GM21515 (cell line): ENCODE measurements around the gene LIPG.
"Not testable (repeated sequence)": the region's sequence is repeated elsewhere in the genome, so short reads cannot be mapped to it uniquely, and the experiment has no call there.

Experiments used
- ATAC-seq: cut with Tn5 transposase; IDR thresholded peaks from one replicate; pipeline ENCODE4 v1.9.1; 2021; ENCODE audit not compliant: unreplicated experiment

Gene LIPG

DNA sequence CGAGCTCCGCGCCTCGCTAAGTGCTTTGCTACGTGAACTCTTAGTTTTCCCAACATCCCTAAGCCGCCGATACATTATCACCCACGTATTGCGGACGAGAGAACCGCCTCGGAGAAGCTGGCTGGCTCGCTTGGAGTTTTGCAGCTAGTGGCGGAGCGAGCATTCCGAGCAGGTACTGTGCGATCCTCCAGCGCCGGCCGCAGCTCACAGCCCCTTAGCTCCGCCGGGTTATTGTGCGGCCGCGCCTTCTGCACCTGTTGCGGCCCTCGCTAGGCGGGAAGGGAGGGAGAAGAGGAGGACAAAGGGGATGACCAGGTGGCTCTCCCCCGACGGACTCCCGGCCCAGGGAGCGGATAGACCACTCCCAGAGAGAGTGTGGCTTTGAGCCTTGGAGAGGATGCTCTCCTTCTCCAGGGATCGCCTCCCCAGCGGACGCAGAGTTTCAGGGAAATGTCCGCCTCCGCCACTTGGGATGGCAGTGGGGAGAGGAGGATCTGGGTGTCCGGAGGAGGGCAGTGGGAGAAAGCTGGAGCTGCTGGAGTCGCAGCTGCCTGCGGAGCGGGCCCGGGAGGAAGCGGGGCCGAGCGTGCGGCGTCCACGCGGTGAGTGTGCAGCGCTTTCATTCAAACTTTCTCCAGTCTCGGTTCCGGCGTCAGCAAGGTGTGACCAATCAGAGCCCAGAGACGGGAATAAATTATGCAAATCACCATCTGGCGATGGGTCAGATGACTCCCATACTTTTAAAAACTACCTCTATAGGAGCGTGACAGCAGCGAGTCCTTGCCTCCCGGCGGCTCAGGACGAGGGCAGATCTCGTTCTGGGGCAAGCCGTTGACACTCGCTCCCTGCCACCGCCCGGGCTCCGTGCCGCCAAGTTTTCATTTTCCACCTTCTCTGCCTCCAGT, at the start of gene LIPG:
LIPG (plus strand) TSS at position 769 of the 905 bp plus-strand sequence. CDS start 252 bp downstream, outside the sequence.
- ATAC-seq, result no peak

DNA sequence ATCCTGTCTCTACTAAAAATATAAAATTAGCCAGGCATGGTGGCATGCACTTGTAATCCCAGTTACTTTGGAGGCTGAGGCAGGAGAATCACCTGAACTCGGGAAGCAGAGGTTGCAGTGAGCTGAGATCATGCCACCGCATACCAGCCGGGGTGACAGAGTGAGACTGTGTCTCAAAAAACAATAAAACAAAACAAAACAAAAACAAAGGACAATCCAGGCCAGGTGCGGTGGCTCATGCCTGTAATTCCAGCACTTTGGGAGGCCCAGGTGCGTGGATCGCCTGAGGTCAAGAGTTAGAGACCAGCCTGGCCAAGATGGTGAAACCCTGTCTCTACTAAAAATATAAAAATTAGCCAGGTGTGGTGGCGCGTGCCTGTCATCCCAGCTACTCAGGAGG, 49.0 kb upstream of the LIPG start:
- ATAC-seq, result not testable (repeated sequence)

DNA sequence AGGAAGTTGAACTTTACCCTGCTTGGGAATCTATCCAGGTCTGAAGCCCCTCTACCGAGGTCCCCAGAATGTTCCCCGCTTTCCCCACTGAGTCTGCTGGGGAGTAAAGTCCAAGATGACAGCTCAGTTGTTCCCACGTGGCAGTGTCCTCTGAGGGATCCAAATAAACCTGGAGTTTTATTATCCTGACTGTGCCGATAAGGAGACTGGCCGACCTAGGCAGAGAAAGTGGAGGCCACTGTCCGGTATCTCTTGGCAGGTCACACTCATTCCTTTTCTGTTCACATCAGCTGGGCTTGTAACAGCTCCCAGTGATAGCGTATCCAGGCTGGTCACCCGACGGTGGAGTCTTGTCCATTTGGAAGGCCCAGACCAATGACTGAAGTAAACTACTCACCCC, 47.3 kb upstream of the LIPG start:
- ATAC-seq, result no peak

DNA sequence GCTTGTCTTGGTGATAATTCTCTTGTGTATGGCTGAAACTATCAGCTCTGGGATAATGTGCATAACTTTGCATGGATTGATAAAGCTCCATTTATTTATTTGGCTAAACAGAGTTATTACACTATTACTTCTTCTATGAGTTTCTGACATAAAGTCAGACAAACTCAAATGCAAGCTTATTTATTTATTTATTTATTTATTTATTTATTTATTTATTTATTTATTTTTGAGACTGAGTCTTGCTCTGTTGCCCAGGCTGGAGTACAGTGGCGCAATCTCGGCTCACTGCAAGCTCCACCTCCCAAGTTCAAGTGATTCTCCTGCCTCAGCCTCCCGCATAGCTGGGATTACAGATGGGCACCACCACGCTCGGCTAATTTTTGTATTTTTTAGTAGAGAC, 46.9 kb upstream of the LIPG start:
- ATAC-seq, result not testable (repeated sequence)

DNA sequence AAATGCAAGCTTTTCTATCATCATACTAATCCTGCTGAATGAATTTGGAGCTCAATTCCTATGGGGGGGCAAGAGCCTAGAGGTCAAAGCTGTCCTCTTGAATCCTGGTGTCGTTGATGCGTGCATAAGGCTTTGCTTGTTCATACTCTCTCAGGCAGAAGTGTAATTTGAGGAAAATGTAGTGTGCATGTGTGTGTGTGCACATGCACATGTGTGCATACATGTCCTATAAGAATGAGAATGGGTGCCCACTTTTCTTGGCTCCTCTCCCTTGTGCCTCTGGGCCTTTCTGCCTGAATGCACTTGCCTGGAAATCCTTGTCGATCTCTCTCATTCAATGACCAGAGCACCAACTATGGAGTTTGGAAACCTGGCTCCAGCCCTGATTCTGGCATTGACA, 46.3 kb upstream of the LIPG start:
- ATAC-seq, result no peak

DNA sequence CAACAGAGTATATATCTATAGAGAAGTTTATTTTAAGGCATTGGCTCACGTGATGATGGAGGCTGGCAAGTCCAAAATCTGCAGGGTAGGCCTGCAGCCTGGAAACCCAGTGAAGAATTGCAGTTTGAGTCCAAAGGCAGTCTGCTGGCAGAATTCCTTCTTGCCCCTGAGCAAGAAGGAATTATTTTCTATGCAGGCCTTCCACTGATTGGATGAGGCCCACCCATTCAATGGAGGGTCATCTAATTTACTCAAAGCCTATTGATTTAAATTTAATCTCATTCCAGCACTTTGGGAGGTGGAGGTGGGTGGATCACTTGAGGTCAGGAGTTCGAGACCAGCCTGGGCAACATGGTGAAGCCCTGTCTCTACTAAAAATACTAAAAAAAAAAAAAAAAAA, 44.4 kb upstream of the LIPG start:
- ATAC-seq, result no peak

DNA sequence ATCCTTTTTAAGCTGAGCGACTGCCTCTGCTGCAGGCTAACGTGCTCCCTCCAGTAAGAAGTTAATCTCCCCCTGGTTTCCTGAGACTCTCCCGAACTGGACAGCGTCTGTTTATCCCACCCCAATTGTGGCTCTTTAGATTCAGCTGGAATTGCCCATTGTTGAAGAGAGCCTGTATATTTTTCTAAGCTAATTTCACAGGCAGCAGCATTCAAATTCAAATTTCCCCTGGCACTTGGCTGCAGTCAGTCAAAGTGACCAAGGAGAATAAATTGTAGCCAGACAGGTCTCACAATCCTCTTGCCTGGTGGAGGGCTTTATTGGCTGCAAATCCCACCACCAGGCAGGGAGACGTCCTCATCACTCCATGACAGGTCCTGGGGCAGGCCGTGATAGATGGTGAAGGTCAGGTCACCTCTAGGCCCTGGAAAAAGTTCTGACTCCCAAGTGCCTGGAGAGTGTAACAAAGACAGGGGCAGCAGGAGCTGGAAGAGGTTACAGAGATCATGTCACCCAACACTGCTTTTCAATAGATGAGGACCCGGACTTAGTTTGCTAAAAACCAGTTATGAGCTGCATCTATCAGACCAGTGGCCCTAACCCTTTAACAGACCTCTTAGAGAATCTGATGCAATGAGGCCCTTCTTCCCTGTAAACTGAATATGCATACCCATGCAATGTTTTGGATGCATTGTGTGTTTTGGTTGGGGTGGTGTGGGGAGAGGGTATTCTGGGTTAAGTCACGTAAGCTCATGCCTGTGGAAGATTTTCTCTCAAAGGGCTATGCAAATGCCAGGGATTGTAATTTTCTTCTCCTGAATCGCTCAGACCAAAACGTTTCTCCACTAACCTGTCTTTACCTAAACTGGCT, 42.5 kb upstream of the LIPG start:
- ATAC-seq, result no peak

DNA sequence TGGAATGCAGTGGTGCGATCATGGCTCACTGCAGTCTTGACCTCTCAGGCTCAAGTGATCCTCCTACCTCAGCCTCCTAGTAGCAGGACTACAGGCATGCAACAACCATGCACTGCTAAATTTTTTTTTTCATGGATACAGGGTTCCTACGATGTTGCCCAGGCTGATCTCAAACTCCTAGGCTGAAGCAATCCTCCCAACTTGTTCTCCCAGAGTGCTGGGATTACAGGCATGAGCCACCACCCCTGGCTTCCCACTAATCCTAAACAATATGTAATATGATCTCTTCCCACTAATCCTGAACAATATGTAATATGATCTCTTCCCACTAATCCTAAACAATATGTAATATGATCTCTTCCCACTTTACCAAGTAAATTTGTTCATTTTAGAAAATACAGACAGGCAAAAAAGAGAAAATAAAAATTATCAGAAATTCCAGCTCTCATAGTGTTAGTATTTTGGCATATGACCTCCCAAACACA, 41.2 kb upstream of the LIPG start:
- no peak for ATAC-seq

DNA sequence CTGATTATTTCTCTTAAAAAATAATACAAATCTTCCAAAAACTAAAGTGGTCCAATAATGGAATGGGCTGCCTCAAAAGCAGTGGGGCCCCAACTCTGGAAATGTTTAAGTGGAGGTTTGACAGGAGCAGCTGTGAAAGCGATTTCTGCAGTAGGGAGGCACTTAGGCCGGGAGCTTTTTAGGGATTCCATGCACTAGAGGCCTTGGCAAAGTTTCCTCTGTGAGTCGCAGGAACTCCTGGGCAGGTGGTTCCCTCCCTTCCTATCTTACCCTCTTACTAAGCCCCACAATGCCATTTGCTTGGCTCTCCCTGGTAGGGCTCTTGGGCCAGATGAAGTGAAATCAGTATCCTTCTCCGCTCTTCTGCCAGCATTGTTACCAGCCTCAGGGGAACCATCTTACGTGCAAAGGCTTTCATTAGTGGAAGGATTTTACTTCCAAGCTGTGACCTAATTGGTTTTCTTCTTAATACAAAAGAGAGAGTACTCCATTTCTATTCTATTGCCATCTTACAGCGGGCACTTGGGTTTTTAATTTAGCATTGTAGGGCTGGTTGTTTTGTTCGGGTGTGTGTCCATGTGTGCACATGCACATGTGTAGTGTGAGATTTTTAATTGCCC, 40.5 kb upstream of the LIPG start:
- no peak for ATAC-seq

DNA sequence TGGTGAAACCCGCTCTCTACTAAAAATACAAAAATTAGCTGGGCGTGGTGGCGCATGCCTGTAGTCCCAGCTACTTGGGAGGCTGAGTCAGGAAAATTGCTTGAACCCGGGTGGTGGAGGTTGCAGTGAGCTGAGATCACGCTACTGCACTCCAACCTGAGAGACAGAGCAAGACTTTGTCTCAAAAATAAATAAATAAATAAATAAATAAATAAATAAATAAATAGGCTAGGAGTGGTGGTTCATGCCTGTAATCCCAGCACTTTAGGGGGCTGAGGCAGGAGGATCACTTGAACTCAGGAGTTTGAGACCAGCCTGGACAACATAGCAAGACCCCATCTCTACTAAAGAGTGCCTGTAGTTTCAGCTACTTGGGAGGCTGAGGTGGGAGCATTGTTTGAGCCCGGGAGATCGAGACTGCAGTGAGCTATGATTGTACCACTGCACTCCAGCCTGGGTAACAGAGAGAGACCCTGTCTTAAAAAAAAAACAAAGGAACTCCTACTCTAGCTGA, 38.2 kb upstream of the LIPG start:
- ATAC-seq, result not testable (repeated sequence)

DNA sequence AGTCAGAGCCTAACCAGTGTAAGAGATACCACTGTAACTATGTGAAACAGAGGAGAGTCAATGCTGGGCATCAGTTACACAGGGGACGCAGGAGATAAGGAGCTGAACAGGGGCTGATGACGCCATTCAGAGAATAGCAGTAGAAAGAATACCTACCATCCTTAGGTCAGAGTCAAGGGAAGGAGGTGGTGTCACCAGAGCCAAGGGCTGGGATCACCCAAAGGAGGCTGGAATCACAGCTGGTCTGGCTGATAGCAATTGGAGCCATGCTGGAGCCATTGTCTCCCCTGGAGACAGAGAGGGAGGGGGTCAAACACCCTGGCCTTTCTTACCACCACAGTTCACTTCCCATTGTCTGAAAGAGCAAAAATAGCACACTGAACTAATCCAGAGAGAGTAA, 37.5 kb upstream of the LIPG start:
- no peak for ATAC-seq

DNA sequence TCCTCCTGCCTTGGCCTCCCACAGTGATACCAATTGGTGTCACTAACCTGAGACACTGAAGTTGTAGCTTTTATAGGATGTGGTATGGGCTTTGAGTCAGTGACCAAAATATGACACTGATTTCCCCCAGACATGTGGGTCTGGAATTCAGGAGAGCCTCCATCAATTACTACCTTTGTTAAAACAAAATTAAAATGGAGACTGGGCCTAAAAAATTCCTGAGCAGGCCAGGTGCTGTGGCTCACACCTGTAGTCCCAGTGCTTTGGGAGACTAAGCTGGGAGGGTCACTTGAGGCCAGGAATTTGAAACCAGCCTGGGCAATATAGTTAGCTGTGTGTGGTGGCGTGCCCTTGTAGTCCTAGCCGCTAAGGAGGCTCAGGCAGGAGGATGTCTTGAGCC, 36.9 kb upstream of the LIPG start:
- no peak for ATAC-seq

DNA sequence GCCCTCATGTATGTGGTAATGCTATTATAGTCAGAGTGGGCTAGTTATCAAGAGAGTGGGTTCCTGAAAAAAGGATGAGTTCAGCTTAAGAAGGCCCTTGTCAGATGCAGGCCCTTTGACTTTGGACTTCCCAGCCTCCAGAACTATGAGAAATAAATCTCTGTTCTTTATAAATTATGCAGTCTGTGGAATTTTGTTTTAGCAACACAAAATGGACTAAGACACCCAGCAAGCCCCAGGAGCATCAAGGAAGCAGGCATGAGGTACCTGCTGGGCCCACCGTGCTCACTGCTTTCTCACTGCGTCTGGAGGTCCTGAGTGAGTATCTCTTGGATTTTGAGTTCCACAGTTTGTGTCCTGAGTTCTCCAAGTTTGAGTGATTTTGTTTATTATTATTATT, 35.9 kb upstream of the LIPG start:
- no peak for ATAC-seq

DNA sequence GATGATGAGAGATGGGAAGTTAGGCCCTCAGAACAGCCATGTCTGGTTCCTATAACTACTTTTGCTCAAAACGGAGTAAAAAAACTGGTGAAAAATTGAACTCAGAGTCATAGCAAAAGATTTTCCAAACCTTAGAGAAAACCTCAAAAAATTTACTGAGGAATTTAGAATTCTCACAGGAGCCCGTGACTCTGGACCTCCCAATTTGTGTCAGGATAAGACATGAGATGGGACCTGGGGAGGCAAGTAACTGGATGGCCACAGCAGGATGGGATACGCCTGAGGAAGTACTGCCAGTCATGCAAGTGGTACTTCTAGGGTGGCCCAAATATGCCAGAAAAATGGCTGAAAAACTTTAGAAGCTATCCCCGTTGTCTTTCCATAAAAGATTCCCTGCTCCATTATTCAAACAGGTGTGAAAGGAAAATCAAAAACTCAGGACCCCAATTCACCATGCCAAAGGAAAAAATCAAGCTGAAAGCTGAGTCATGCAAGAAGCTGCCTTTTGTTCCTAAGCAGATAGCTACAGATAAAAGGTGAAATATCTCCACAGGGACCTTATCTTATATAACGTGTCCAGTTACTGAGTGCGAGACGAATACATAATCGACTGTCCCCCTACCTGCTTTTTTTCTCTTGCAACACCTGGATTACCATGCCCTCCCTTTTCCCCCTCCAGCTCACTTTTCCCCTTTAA, 34.1 kb upstream of the LIPG start:
- no peak for ATAC-seq

DNA sequence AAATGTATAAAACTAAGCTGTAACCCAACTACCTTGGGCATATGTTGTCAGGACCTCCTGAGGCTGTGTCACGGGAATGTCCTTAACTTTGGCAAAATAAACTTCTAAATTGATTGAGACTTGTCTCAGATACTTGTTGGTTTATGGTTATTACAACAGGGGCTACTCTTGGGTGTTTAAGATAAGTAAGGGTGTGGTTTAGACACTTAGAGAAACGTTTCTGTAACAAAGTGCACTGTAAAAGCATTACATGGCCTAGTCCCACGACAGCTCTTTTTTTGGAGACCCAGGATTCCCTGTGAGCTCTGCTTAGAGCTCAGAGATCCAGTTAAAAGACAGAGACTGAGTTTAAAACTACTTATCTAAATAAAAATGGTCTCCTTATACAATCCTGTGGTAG, 32.3 kb upstream of the LIPG start:
- ATAC-seq, result no peak

DNA sequence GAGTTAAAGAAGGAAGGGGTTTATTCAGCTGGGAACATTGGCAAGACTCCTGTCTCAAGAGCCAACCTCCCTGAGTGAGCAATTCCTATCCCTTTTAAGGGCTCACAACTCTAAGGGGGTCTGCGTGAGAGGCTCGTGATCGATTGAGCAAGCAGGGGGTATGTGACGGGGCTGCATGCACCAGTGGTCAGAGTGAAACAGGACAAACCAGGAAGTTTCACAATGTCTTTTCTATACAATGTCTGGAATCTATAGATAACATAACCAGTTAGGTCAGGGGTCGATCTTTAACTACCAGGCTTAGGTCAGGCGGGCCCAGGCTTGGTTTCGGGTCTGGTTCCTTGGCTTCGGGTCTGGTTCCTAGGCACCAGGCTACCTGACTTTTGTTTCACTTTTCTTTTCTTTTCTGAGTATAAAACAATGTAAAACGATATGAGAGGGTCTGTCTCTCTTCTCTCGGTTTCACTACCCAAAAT, 30.1 kb upstream of the LIPG start:
- no peak for ATAC-seq

DNA sequence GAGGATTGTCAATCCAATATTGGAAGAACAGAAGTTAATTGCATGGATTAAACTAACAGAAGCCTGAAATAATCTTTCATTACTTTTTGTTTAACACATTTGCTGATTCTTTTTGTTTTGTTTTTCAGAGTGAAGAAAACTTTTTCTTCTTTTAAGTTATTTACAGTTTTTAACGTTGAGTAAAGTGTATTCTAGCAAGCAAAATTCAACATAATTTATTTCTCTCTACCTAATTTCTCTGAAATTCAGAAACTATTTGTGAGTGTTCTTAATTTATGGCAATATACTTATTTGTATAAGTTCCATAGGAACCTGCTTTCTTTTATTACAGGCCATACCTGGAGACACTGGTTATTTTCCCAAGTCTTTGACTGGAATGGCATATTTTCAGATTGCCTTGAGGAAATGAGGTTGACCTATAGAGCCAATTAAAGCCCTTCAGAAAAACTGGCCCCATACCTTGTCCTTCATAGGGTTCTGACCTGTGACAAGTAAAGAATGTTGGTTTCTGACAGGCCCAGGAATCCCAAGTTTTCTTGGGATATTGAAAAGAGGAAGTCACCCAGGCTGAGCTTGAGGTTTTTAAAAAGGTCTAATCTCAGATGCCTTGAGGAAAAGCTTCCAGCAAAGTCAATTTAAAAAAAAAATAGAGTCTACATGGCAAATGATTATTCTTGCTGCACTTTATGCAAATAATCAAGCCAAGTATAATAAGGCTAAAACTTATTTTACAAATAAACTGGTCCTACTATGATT, 26.8 kb upstream of the LIPG start:
- no peak for ATAC-seq

DNA sequence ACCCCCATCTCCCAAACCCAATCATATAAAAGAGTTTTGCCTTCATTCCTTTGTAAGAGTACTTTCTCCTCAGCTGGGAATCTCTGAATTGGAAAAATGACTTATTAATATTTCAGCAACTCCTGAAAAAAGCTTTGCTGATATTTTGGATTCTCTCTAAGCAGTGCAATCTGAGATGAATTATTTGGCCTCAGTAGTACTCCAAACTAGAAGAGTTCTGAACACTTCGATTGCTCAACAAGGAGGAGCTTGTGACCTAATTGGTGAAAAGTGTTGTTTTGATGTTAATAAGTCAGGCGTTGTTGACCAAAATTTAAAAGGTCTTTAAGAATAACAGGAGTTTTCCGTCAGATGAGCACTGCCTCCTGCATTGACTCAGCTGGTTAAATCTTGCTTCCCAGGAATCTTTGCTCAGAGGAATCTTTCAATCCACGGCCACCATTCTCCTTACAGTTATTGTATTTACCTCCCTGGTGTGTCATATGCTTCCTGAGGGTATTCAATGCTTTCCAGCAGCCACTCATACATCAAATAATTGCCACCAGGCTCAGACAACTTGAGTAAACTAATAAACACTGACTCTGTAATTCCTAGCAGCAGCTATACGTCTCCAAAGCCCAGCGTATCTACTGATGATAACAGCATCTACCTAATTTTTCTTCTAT, 24.5 kb upstream of the LIPG start:
- ATAC-seq, result no peak

DNA sequence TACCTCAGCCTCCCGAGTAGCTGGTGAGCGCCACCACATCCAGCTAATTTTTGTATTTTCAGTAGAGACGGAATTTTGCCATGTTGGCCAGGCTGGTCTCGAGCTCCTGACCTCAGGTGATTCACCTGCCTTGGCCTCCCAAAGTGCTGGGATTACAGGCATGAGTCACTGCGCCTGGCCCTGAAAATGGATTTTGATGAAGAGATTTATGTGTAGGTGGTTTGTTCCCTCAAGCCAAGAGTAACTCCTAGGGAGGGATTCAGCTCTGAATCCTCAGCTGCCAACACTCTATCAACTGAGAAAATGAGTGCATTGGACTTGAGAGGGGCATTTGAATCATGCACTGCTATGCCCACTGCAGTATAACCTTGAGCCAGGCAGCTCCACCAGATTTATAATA, 17.5 kb upstream of the LIPG start:
- no peak for ATAC-seq
